ENCODE data around the gene KLHL22.
A peak's percentile ranks its signal among the peaks of the same experiment; 100 is the strongest.

KLHL22 gene

GRCh38 chr22:20497426-20497825 lies 1.8 kb upstream of the KLHL22 start:
- no peak for TF ChIP-seq CTCF (conservative IDR thresholded peaks at IDR 0.05; ENCODE audit: low read length)
- no peak for TF ChIP-seq EZH2phosphoT487 (IDR thresholded peaks at IDR 0.05; ENCODE audit: borderline replicate concordance)
- H3F3A ChIP-seq (ENCODE audit: low read depth), result no peaks in the 10 kb centered on the region
- H3K4me1 ChIP-seq (ENCODE audit: insufficient read depth, low read length, poor library complexity, severe bottlenecking), result peaks cover 13% of the 10 kb centered on the region
- H4K20me1 ChIP-seq (ENCODE audit: insufficient read depth, low read length, poor library complexity, severe bottlenecking), result peaks cover 9% of the 10 kb centered on the region
- no peak overlapping the region for H3K4me3 ChIP-seq (ENCODE audit: low read length, poor library complexity, severe bottlenecking)
- H3K9me3 ChIP-seq (ENCODE audit: insufficient read depth, low read depth, low read length), result no peaks in the 10 kb centered on the region
- peaks cover 26% of the 10 kb centered on the region for H3K79me2 ChIP-seq (ENCODE audit: insufficient read depth, low read length)
- no peaks in the 10 kb centered on the region for H3K27me3 ChIP-seq (ENCODE audit: insufficient read depth, low read length, poor library complexity, severe bottlenecking)
- H2AFZ ChIP-seq (ENCODE audit: low read length), result no peak overlapping the region
- peak overlapping the region; percentile 15 for H3K4me2 ChIP-seq (ENCODE audit: low read depth, low read length, poor library complexity, severe bottlenecking)
- H3K36me3 ChIP-seq (ENCODE audit: insufficient read depth, low read length), result no peaks in the 10 kb centered on the region
- peak overlapping the region; percentile 8 for H3K9ac ChIP-seq (ENCODE audit: low read depth, low read length, poor library complexity, severe bottlenecking)
- H3K9me2 ChIP-seq (replicated peaks; ENCODE audit: low read depth, low read length), result no peaks in the 10 kb centered on the region

GRCh38 chr22:20495861-20496681 lies 476 bp upstream of the KLHL22 start:
- Histone ChIP-seq H3K36me3 (ENCODE audit: insufficient read depth, low read length) (no peaks in the 10 kb centered on the region), H3K4me2 (ENCODE audit: low read depth, low read length, poor library complexity, severe bottlenecking) (peak overlapping the region; percentile 92), H2AFZ (ENCODE audit: low read length) (peak overlapping the region; percentile 87), H3K4me3 (ENCODE audit: low read length, poor library complexity, severe bottlenecking) (peak overlapping the region; percentile 82), H3K9me2 (replicated peaks; ENCODE audit: low read depth, low read length) (no peaks in the 10 kb centered on the region), H3K79me2 (ENCODE audit: insufficient read depth, low read length) (peaks cover 34% of the 10 kb centered on the region), H4K20me1 (ENCODE audit: insufficient read depth, low read length, poor library complexity, severe bottlenecking) (peaks cover 11% of the 10 kb centered on the region), H3F3A (ENCODE audit: low read depth) (no peaks in the 10 kb centered on the region), H3K9ac (ENCODE audit: low read depth, low read length, poor library complexity, severe bottlenecking) (peak overlapping the region; percentile 86), H3K9me3 (ENCODE audit: insufficient read depth, low read depth, low read length) (no peaks in the 10 kb centered on the region), H3K4me1 (ENCODE audit: insufficient read depth, low read length, poor library complexity, severe bottlenecking) (peaks cover 13% of the 10 kb centered on the region), H3K27me3 (ENCODE audit: insufficient read depth, low read length, poor library complexity, severe bottlenecking) (no peaks in the 10 kb centered on the region)
- TF ChIP-seq CTCF (conservative IDR thresholded peaks at IDR 0.05; ENCODE audit: low read length) (peak; percentile 95), EZH2phosphoT487 (IDR thresholded peaks at IDR 0.05; ENCODE audit: borderline replicate concordance) (no peak)

- Histone ChIP-seq H3K4me2 (ENCODE audit: low read depth, low read length, poor library complexity, severe bottlenecking) (no peak overlapping the region), H2AFZ (ENCODE audit: low read length) (no peak overlapping the region), H3K27me3 (ENCODE audit: insufficient read depth, low read length, poor library complexity, severe bottlenecking) (no peaks in the 10 kb centered on the region), H3K9me2 (replicated peaks; ENCODE audit: low read depth, low read length) (no peaks in the 10 kb centered on the region), H3K79me2 (ENCODE audit: insufficient read depth, low read length) (peaks cover 55% of the 10 kb centered on the region), H3F3A (ENCODE audit: low read depth) (no peaks in the 10 kb centered on the region), H3K36me3 (ENCODE audit: insufficient read depth, low read length) (no peaks in the 10 kb centered on the region), H3K4me1 (ENCODE audit: insufficient read depth, low read length, poor library complexity, severe bottlenecking) (peaks cover 10% of the 10 kb centered on the region), H3K9ac (ENCODE audit: low read depth, low read length, poor library complexity, severe bottlenecking) (no peak overlapping the region), H3K9me3 (ENCODE audit: insufficient read depth, low read depth, low read length) (no peaks in the 10 kb centered on the region), H3K4me3 (ENCODE audit: low read length, poor library complexity, severe bottlenecking) (no peak overlapping the region), H4K20me1 (ENCODE audit: insufficient read depth, low read length, poor library complexity, severe bottlenecking) (peaks cover 11% of the 10 kb centered on the region)
- TF ChIP-seq CTCF (conservative IDR thresholded peaks at IDR 0.05; ENCODE audit: low read length), result no peak
- no peak for TF ChIP-seq EZH2phosphoT487 (IDR thresholded peaks at IDR 0.05; ENCODE audit: borderline replicate concordance)
These were observed 4.2 kb downstream of the KLHL22 start for GRCh38 chr22:20491346-20491745.

Data from Loucy (cell line).